ENCODE results near the gene FAM118A.
"Not testable (repeated sequence)": the region's sequence is repeated elsewhere in the genome, so short reads cannot be mapped to it uniquely, and the experiment has no call there.

The FAM118A gene

DNA sequence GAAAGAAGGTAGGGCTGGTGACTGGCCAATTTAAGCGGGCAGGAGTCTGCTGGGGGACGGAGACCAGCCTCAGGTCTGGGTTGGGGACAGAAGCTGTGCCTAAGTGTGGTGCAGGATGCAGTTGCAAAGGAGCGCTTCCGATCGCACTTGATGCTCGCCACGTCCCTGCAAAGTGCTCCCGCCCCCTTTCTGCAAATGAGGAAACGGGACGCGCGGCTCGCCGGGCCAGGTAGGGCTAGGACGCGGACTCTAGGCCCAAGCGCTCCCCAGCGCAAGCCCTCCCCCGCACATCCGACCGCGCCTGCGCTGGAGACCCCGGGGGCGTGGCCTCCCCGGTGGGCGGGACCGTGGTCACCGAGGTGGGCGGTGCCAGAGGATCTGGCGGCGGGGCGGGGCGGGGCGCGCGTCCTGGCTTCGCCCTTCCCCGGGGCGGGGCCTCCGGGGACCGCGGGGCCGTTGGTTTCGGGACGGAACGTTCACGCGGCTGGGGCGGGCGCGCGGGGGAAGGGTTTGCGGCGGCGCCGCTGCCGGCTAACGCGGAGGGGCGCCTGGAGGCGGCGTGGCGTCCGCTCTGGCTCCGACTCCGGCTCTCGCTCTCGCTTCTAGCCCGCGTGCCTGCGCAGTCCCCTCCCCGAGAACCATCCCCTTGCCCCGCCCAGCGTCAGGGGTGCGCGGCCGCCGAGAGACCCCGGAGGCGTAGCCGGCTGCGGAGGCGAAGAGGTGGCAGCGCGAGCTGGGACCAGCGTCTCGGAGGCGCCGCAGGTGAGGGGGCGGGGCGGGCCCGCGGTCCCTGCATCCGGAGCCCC is at the start of gene FAM118A:
Gene FAM118A (plus strand): TSS at position 513 of the 806 bp plus-strand sequence. CDS start 12,446 bp downstream, outside the sequence.
- TF ChIP-seq, protein P1, sequence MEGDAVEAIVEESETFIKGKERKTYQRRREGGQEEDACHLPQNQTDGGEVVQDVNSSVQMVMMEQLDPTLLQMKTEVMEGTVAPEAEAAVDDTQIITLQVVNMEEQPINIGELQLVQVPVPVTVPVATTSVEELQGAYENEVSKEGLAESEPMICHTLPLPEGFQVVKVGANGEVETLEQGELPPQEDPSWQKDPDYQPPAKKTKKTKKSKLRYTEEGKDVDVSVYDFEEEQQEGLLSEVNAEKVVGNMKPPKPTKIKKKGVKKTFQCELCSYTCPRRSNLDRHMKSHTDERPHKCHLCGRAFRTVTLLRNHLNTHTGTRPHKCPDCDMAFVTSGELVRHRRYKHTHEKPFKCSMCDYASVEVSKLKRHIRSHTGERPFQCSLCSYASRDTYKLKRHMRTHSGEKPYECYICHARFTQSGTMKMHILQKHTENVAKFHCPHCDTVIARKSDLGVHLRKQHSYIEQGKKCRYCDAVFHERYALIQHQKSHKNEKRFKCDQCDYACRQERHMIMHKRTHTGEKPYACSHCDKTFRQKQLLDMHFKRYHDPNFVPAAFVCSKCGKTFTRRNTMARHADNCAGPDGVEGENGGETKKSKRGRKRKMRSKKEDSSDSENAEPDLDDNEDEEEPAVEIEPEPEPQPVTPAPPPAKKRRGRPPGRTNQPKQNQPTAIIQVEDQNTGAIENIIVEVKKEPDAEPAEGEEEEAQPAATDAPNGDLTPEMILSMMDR (IDR thresholded peaks at IDR 0.05; ENCODE audit: extremely low read depth, missing control alignments), result no peak
- peak; percentile 99 for DNase-seq (ENCODE audit: low spot score)

DNA sequence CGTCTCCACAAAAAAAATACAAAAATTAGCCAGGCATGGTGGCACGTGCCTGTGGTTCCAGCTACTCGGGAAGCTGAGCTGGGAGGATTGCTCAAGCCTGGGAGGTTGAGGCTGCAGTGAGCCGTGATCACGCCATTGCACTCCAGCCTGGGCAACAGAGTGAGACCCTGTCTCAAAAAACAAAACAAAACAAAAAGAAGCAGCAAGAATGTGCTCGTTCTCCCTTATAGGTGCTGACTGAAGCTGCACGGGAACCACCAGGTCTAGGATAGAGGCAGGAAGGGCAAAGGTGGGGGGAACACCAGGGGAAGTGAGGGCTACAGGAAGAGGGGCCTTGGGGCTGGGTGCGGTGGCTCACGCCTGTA is 49.4 kb upstream of the FAM118A start:
- not testable (repeated sequence) for DNase-seq (ENCODE audit: low spot score)

- no peak for DNase-seq (ENCODE audit: low spot score)
- TF ChIP-seq, protein P1 (IDR thresholded peaks at IDR 0.05; ENCODE audit: extremely low read depth, missing control alignments), result no peak
Measured at GRCh38 chr22:45261407-45262088, 48.2 kb upstream of the FAM118A start.

- no peak for DNase-seq (ENCODE audit: low spot score)
- TF ChIP-seq, protein P1 (IDR thresholded peaks at IDR 0.05; ENCODE audit: extremely low read depth, missing control alignments), result no peak
Measured at GRCh38 chr22:45262195-45262930, 47.4 kb upstream of the FAM118A start.

GRCh38 chr22:45262931-45263462 is 46.7 kb upstream of the FAM118A start:
- TF ChIP-seq, protein P1 (IDR thresholded peaks at IDR 0.05; ENCODE audit: extremely low read depth, missing control alignments), result no peak
- no peak for DNase-seq (ENCODE audit: low spot score)

GRCh38 chr22:45263463-45264269 is 46.1 kb upstream of the FAM118A start:
- DNase-seq (ENCODE audit: low spot score), result peak; percentile 86

More at GRCh38 chr22:45263463-45264269, 46.1 kb upstream of the FAM118A start:
- TF ChIP-seq, protein P1 (IDR thresholded peaks at IDR 0.05; ENCODE audit: extremely low read depth, missing control alignments), result peak; percentile 97
